AG04450 (cell line): ENCODE results near the gene ERCC1. TPM values are rescaled to one million over a fixed set of nuclear protein-coding genes. Genes with fewer than 3 reads are reported as not detected.

Experiments used
- CTCF ChIA-PET: fragments of 300-600, 350-600 bp; formaldehyde crosslinking; extraction: SDS; loops from one replicate; lab custom pipeline; 2022; ENCODE audit warnings: antibody characterized with exemption, inconsistent platforms; lab: Charles Lee
- POLR2A ChIA-PET: fragments of 350-600 bp; formaldehyde crosslinking; extraction: SDS; loops from one replicate; lab custom pipeline; 2021; ENCODE audit warnings: antibody characterized with exemption, inconsistent platforms; lab: Yijun Ruan, JAX
- DNase-seq: peaks from one replicate; pipeline ENCODE4 v3.0.0-alpha.2; 2011; ENCODE audit warnings: low read depth, low spot score
- H3K27ac ChIP-seq: one replicate; pipeline ENCODE4 v1.5.1; 2012; ENCODE audit warnings: low read depth, low read length, control low read depth
- H3K27me3 ChIP-seq: one replicate; pipeline ENCODE4 v1.6.0; 2012; ENCODE audit warnings: low read length; ENCODE audit not compliant: control insufficient read depth, insufficient read depth
- H3K4me3 ChIP-seq: 2 replicates; pipeline ENCODE4 v1.5.1; 2011; ENCODE audit warnings: mild to moderate bottlenecking, low read depth, low read length, control low read depth
- H3K9me3 ChIP-seq: 2 replicates; pipeline ENCODE4 v1.5.1; 2012; ENCODE audit warnings: low read length; ENCODE audit not compliant: control insufficient read depth, insufficient read depth
- CTCF ChIP-seq: IDR thresholded peaks from 2 replicates; pipeline ENCODE4 v1.5.1; 2011; ENCODE audit warnings: low read depth, low read length, control low read depth, inconsistent platforms
- polyA plus RNA-seq: library from polyadenylated mRNA; depleted of rRNA; stranded (reverse); fragments of >200 nt; gene quantifications from 2 replicates; pipeline ENCODE4 v1.2.3, GENCODE V29; 2011

Gene ERCC1
- polyA plus RNA-seq, 1 experiment: 75.8 TPM

- ChIA-PET CTCF (interaction anchor here (0.7 kb wide), 2 partner anchors 64 to 342 kb away, joined by 3 to 8 read pairs; no protein-coding TSS in a partner anchor), POLR2A (interaction anchor here (0.7 kb wide), 3 partner anchors 96 to 528 kb away, joined by 3 to 7 read pairs (median 6); no protein-coding TSS in a partner anchor)
- DNase-seq: peak; percentile 85
- H3K9me3 ChIP-seq: no peaks in the 10 kb centered on the region; the same call in 1 of the 2 replicates
- no peaks in the 10 kb centered on the region for H3K27me3 ChIP-seq
- peak overlapping the region; percentile 87 for H3K27ac ChIP-seq
- no peak overlapping the region for H3K4me3 ChIP-seq
- TF ChIP-seq CTCF: no peak
Observed at GRCh38 chr19:45376045-45376724, 47.5 kb downstream of the ERCC1 start.

GRCh38 chr19:45370410-45371204, 53.1 kb downstream of the ERCC1 start, which contains the start of gene ERCC2:
TSS of gene ERCC2 (minus strand) at chr19:45370573. CDS start at chr19:45370540, 33 bp downstream.
- TF ChIP-seq CTCF: no peak
- ChIA-PET POLR2A (interaction anchor here (0.7 kb wide), 1 partner anchor 41 kb away, joined by 4 read pairs; no protein-coding TSS in a partner anchor), CTCF (no interaction called here)
- Histone ChIP-seq H3K4me3 (peak within 1 kb of the TSS; percentile 78), H3K27me3 (no peaks in the 10 kb centered on the region), H3K27ac (peak within 1 kb of the TSS; percentile 73), H3K9me3 (no peaks in the 10 kb centered on the region; the same call in 1 of the 2 replicates)
- DNase-seq: peak; percentile 98

- Histone ChIP-seq H3K27ac (no peak overlapping the region), H3K4me3 (peak overlapping the region; percentile 15), H3K27me3 (no peaks in the 10 kb centered on the region), H3K9me3 (no peaks in the 10 kb centered on the region; the same call in 1 of the 2 replicates)
- ChIA-PET CTCF (no interaction called here), POLR2A (no interaction called here)
- no peak for TF ChIP-seq CTCF
- no peak for DNase-seq
Observed at GRCh38 chr19:45368737-45369340, 54.9 kb downstream of the ERCC1 start.

GRCh38 chr19:45368127-45368526, 55.6 kb downstream of the ERCC1 start:
- Histone ChIP-seq H3K4me3 (no peak overlapping the region), H3K27ac (no peak overlapping the region), H3K27me3 (no peaks in the 10 kb centered on the region), H3K9me3 (no peaks in the 10 kb centered on the region; the same call in 1 of the 2 replicates)
- ChIA-PET POLR2A (no interaction called here), CTCF (no interaction called here)
- no peak for DNase-seq
- TF ChIP-seq CTCF: no peak
